Adrenal gland (tissue), 12 donors: ENCODE data around the gene SOBP. TPM values are rescaled to one million over a fixed set of nuclear protein-coding genes. Genes with fewer than 3 reads are reported as not detected.

Experiments used
- DNase-seq, 7 donors: peaks; one replicate each; pipeline ENCODE4 v3.0.0-alpha.2; 2019 to 2020
- H3K27ac ChIP-seq, 5 donors: fragments of 200-600 bp; sonication (generic) in 4 of 5; 1 replicate in 3 of 5; 2 replicates in 2 of 5; pipeline versions ENCODE4 v1.5.1 to v1.8.0; 2016 to 2020; ENCODE audit warnings: mild to moderate bottlenecking in 1 of 5
- H3K27me3 ChIP-seq: fragments of 200-600 bp; 2 replicates; pipeline ENCODE4 v1.8.0; 2021
- H3K36me3 ChIP-seq, 2 donors: fragments of 200-600 bp; replicated peaks in 1 of 2; 1 replicate in 1 of 2; 2 replicates in 1 of 2; pipeline versions ENCODE4 v1.5.1 to v1.8.0; 2018 to 2022
- H3K4me1 ChIP-seq, 2 donors: fragments of 200-600 bp; replicated peaks in 1 of 2; 1 replicate in 1 of 2; 2 replicates in 1 of 2; pipeline versions ENCODE4 v1.5.1 to v1.8.0; 2018 to 2021
- H3K4me3 ChIP-seq, 4 donors: fragments of 200-600 bp; sonication (generic) in 3 of 4; one replicate each; pipeline ENCODE4 v1.5.1; 2016 to 2018
- H3K9me3 ChIP-seq, 3 donors: fragments of 200-600 bp; sonication (generic) in 1 of 3; replicated peaks in 1 of 3; 1 replicate in 2 of 3; 2 replicates in 1 of 3; pipeline versions ENCODE4 v1.5.1 to v1.8.0; 2016 to 2021
- CTCF ChIP-seq, 6 experiments: fragments of 450-650 bp in 4 of 6; fragments of 200-600 bp in 2 of 6; sonication (generic) in 1 of 6; IDR thresholded peaks; 1 replicate in 5 of 6; 2 replicates in 1 of 6; pipeline versions ENCODE4 v1.5.1 to v1.8.0; 2016 to 2021; ENCODE audit warnings: antibody characterized with exemption in 6 of 6, mild to moderate bottlenecking in 2 of 6, moderate library complexity in 1 of 6
- POLR2A ChIP-seq, 2 donors: fragments of 450-650 bp; IDR thresholded peaks; one replicate each; pipeline ENCODE4 v1.6.1; 2017; ENCODE audit warnings: antibody characterized with exemption in 2 of 2, mild to moderate bottlenecking in 2 of 2, moderate library complexity in 1 of 2
- WGBS, 4 donors: extraction: QIAGEN DNeasy Blood & Tissue Kit in 2 of 4; methylation state at CpG; one replicate each; pipeline versions ENCODE4 v1.1.5 to v1.1.7; 2013 to 2017; 5-methylcytosine and 5-hydroxymethylcytosine counted together
- intact Hi-C, 2 donors: fragments of 100-400 bp; cut with DNase I; formaldehyde crosslinking; loops; one replicate each; pipeline versions ENCODE4 v1.14.1 to v1.15.0; 2022 to 2023
- polyA plus RNA-seq, 3 donors: library from polyadenylated mRNA; stranded (reverse); fragments of 200-250 nt in 2 of 3; fragments of 350-450 nt in 1 of 3; fragmentation: Illumina TruSeq in 1 of 3; extraction: RNeasy Lipid Tissue Mini Kit (QIAGEN cat#74804) in 1 of 3; gene quantifications; one replicate each; pipeline ENCODE4 v1.2.3, GENCODE V29; 2013 to 2014
- total RNA-seq, 9 donors: library from RNA; depleted of rRNA in 4 of 9; stranded (reverse); fragments of >200 nt in 4 of 9; fragments of 120-200 nt in 1 of 9; fragmentation: NEBNext Ultra II Directional in 1 of 9; extraction: Animal tissue kit (Norgen Biotek cat#: 25700) in 1 of 9; gene quantifications; one replicate each; pipeline versions ENCODE4 v1.1.0 to v1.2.4, GENCODE V29; 2013 to 2023
- donor health status: healthy with polysubstance abuse.
- donor health status: Bipolar disorder and iron deficiency.
- donor health status: DM: yes; HTN: yes; CAD: no.
- donor health status: DM: no; HTN: no; CAD: no.
- donor health status: DM: no; HTN: no; CAD: no.
- donor health status: DM: yes; HTN: yes; CAD: no.

Gene SOBP
- total and polyA plus RNA-seq, 12 donors: 5.6 to 25.6 (median 12.5) TPM

DNA sequence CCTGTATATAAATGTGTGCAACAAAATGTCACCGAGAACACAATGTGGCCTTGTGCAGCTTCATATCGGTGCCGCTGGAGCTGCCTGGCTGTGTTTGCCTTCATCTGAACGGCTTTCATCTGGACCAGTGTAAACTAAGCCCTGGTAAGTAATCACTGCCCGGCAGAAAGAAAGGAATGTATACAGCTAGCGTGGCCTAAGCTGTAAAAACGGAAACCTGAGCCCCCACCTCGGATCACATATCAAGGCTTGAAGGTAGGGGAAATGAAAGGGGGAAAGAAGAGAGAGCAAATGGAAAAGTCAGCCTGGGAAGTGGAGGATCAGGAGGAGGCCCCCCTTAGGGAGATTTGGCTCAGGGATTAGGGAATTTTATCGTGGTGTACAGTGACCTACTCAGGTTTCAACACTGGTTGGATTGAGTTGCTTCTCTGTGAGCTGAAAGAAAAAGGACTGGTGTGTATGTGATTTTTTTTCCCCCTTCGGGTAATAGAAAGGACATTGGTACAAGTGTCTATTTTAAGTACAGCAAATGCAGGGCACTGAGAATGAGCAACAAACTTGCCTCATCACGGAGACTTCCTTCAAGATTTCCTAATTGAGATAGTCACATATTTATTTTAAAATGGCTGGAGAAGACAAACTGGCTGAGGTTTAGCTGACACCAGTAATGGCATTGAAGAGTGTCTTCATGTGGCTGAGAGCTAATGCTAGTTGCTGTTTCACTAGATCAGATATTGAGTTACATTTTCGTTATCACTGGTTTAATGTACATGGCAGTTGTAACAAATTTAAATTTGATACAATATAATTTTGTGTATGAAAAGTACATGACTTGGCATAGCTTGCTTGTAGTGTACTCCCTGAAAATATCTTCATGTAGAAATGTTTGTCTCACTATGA is 3.5 kb downstream of the SOBP start:
- Histone ChIP-seq H3K9me3 (no peaks in the 10 kb centered on the region), H3K4me1 (peaks cover 43 to 66% of the 10 kb centered on the region in 2 donors), H3K36me3 (no peaks in the 10 kb centered on the region), H3K4me3 (peak overlapping the region in 1 of 4 donors; percentile 93), H3K27ac (peak overlapping the region; percentile 25 to 83 (median 68)), H3K27me3 (no peaks in the 10 kb centered on the region)
- DNase-seq: peak in 4 of 7 donors; percentile 19 to 39 (median 30)
- WGBS, 4 donors: 18 to 31% (median 23%) methylated on average over 12 of the region's 12 CpGs
- intact Hi-C loops: loop anchor here in 1 of 2 donors (10.0 kb wide), 1 partner anchor 141 kb away; no protein-coding TSS in a partner anchor
- peak in 1 of 2 donors; percentile 41 for TF ChIP-seq POLR2A (IDR thresholded peaks at IDR 0.05)
- TF ChIP-seq CTCF (IDR thresholded peaks at IDR 0.05): no peak

GRCh38 chr6:107495196-107495643 is 5.3 kb downstream of the SOBP start:
- DNase-seq: peak in 3 of 7 donors; percentile 17 to 40 (median 22)
- WGBS, 4 donors: 10 to 14% (median 11%) methylated on average over 7 of the region's 7 CpGs
- no peaks in the 10 kb centered on the region for H3K9me3 ChIP-seq
- peak overlapping the region in 1 of 4 donors; percentile 93 for H3K4me3 ChIP-seq
- TF ChIP-seq POLR2A (IDR thresholded peaks at IDR 0.05): peak in 1 of 2 donors; percentile 18
- TF ChIP-seq CTCF (IDR thresholded peaks at IDR 0.05): no peak
- peak overlapping the region in 4 of 5 donors; percentile 43 to 83 (median 64) for H3K27ac ChIP-seq
- H3K4me1 ChIP-seq: peaks cover 54 to 75% of the 10 kb centered on the region in 2 donors
- no peaks in the 10 kb centered on the region for H3K36me3 ChIP-seq
- H3K27me3 ChIP-seq: no peaks in the 10 kb centered on the region
- intact Hi-C loops: loop anchor here in 1 of 2 donors (10.0 kb wide), 1 partner anchor 140 kb away; no protein-coding TSS in a partner anchor

DNA sequence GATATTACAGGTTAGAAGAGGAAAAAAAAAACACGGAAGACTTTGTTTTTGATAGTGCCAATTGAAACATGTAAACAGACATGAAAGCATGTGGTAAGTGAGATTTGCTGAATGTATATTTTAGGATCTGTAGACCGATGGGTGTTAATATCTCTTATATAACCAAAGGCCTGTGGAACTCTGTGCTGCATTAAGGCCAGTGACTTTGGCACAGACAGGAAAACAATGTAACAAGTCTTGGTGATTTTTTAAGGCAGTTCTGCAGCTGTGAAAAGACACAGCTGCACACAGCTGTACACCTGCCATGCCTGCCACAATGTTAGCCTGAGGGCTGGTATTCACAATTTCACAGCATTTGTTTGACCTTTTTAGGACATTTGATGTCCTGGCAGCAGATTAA is 6.1 kb downstream of the SOBP start:
- 34 to 45% (median 39%) methylated on average over 2 of the region's 2 CpGs for WGBS, 4 donors
- Histone ChIP-seq H3K36me3 (no peaks in the 10 kb centered on the region), H3K9me3 (no peaks in the 10 kb centered on the region), H3K27ac (peak overlapping the region in 4 of 5 donors; percentile 43 to 83 (median 50)), H3K4me1 (peaks cover 54 to 75% of the 10 kb centered on the region in 2 donors), H3K4me3 (no peak overlapping the region), H3K27me3 (no peaks in the 10 kb centered on the region)
- intact Hi-C loops: loop anchor here in 1 of 2 donors (10.0 kb wide), 1 partner anchor 139 kb away; no protein-coding TSS in a partner anchor
- TF ChIP-seq POLR2A (IDR thresholded peaks at IDR 0.05): no peak
- no peak for TF ChIP-seq CTCF (IDR thresholded peaks at IDR 0.05)
- DNase-seq: no peak
